ENCODE measurements around the gene EDNRA.

Gene EDNRA

GRCh38 chr4:147498031-147498660 is 17.2 kb downstream of the EDNRA start:
- DNase-seq, result no peak

DNA sequence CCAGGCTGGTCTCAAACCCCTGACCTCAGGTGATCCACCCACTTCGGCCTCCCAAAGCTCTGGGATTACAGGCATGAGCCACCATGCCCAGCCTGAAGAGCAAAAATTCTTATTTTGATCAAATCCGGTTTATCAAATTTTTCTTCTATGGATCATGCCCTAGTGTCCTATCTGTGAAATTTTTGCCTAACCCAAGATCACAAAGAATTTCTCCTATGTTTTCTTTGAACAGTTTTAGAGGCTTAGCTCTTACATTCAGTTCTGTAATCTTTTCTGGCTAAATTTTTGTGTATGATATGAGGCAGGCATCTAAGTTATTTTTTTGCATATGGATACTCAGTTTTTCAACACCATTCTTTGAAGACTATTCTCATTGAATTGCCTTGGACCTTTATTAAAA is 27.4 kb downstream of the EDNRA start:
- no peak for DNase-seq

DNA sequence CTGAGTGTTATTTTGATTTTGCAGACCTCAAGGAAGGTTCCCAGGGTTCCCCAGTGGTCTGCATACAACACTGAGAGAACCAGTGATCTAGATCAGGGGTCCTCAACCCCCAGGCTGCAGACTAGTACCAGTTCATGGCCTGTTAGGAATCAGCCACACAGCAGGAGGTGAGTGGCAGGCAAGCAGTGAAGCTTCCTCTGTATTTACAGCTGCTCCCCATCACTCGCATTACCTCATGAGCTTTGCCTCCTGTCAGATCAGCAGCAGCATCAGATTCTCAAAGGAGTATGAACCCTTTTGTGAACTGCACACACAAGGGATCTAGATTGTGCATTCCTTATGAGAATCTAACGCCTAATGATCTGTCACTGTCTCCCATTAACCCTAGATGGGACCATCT is 28.5 kb downstream of the EDNRA start:
- DNase-seq, result no peak

GRCh38 chr4:147510962-147511668 is 30.2 kb downstream of the EDNRA start:
- DNase-seq, result no peak

- no peak for DNase-seq
These were observed 32.2 kb downstream of the EDNRA start for GRCh38 chr4:147513091-147513490.

DNA sequence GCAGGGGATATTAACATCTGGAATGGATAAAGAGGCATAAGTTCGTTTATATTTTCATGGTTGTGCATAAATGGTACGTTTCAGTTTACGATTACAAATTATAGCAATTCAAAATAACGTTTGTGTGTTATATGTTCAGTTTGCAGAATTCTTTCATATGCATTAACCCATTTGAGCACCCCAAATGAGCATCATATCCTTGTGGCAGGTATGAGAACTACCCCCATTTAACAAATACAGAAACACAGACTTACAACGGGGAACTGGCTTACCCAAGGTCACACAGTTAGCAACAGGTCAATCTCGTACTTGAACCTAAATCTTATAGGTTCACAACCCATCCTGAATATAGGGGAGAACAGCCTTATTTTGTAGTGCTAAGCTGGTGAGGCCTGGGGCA is 33.1 kb downstream of the EDNRA start:
- DNase-seq, result no peak

GRCh38 chr4:147515220-147515936 is 34.5 kb downstream of the EDNRA start:
- no peak for DNase-seq

DNA sequence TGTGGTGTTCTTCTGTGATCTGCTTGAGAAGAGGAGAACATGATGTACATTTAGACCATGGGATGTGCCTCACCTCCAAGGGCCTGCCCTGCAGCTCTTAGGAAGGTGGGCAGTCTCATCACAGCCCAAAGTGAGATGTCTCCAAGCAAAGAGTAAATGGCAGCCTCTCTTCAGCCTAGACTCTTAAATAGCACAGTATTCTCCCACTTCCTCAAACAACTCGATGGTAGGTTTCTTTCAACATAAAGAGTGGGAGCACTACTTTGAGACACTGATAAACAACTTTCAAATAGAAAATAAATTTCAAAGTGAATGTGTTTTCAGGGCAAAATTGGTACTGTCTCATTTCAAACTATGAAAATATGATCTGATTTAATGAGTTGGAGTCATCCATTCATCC is 35.2 kb downstream of the EDNRA start:
- no peak for DNase-seq

DNA sequence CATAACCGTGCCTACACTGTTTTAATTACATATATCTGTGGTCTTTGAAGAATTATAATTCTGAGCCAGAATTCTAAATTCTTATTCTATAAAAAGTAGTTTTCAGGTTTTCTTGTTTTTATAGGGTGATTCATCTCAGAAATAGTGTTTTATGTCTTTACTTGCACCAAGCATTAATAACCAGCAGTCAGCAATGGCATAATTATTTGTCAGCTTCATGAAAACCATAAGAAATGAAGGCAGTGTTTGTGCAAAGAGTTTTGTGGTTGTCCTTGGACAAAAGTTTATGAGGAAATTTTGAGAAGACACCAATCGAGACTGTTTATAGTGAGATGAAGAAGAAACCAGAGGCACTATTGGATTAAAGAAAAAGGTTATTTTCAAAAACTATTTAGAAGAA is 37.2 kb downstream of the EDNRA start:
- DNase-seq, result no peak

DNA sequence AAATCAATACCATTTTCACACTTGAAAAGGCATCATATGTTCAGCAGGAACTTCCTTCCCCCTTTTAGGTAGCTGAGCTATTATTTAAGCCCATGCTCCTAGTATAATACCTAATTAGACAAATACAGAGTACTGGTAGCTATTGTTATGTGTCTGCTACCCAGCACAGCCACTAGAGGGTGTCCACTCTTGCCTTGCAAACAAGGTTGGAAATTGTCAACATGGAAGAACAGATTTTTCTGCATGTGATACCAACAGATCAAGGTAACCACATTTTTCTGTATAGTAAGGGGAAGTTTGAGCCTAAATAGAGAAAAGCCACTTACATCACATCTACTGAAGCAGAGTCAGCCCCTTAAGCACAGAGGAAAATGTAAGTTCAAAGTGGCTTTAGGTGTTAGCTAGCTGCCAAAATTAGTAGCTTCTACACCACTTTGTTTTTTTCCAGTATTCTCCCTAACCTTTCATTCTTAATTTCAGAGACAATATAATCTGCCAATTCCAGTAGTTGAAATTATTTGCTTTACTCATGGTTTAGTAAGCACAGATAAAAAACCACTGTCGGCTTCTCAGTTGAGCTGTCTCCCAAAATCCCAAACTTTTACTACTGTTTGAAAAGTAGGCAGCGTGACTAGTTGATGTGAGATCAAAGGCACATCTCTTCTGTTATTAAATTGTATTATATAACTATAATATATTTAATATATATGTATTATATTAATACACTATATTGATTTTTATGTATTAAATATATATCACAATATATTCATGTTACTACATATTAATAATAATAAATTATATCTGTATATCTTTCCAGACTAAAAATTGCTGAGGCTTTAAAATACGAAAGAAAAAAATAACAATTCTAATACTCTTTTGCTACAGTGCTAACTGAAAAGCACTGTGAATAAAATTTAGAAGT is 38.2 kb downstream of the EDNRA start:
- no peak for DNase-seq

- no peak for DNase-seq
These were observed 43.7 kb downstream of the EDNRA start for GRCh38 chr4:147524601-147525000.

- DNase-seq, result no peak
These were observed 44.8 kb downstream of the EDNRA start for GRCh38 chr4:147525494-147526271.

GRCh38 chr4:147526272-147526654 is 45.4 kb downstream of the EDNRA start:
- no peak for DNase-seq

- no peak for DNase-seq
These were observed 47.2 kb downstream of the EDNRA start for GRCh38 chr4:147528054-147528453.

DNA sequence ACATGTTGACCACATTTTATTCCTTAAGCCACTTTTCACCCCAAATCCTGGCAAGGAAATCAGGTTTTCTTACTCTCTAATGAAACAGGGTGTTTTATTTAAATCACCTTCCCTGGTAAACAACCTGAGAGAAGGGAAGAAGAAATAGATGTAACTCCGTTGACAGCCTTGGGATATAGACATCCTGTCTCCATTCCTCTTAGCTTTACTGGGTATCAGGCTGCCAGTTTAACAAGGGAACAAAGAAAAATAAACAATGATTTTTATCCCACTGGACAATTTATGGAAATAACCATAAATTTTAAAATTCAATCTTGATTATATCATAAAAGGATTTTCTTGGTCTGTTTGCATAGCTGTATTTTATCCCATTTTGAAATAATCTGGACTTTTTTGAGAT is 49.2 kb downstream of the EDNRA start:
- no peak for DNase-seq

DNA sequence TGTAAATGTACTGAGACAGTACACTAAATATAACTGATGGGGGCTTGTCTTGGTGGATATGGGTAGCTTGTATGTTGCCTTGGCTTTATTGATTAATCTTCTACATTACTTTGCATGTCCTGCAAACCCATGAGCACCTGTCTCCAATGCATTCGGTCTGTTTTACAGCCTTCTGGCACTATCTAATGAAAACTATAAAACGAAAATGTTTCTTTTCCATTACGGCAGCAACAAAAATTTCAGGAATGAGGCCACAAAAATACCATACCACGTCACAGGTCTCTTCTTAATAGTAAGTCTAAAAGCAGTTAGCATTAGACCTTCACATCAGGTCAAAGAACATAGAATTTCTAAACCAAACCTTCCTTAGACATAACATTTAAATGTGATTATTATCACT is 49.8 kb downstream of the EDNRA start:
- no peak for DNase-seq

DNA sequence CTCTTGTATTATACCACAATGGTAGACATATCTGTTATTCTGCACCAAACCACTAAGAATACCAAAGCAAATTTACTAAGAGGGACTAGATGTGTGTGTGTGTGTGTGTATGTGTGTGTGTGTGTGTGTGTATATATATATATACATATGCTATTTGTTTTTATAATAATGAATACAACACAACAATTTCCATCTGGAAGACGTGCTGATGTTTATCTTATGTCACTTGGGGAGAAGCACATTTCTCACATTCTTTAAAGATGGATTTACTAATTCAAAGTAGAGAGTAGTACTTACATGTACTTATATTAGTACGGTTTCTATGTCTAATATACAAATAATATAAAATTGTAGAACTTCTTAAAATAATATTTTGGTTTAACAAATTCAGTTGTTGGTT is 52.0 kb downstream of the EDNRA start:
- DNase-seq, result no peak

GRCh38 chr4:147533331-147533730 is 52.4 kb downstream of the EDNRA start:
- no peak for DNase-seq

- no peak for DNase-seq
These were observed 54.2 kb downstream of the EDNRA start for GRCh38 chr4:147535124-147535523.

GRCh38 chr4:147538711-147539110 is 57.8 kb downstream of the EDNRA start:
- no peak for DNase-seq

- no peak for DNase-seq
These were observed 59.1 kb downstream of the EDNRA start for GRCh38 chr4:147539959-147540358.

- no peak for DNase-seq
These were observed 61.5 kb downstream of the EDNRA start for GRCh38 chr4:147542229-147542990.

All from activated CD4-positive, alpha-beta T cell treated with anti-CD3 and anti-CD28 coated beads for 1 hour (primary cell).